GM18499 (cell line): ENCODE data around the gene JOSD1.

Experiments
- ATAC-seq: cut with Tn5 transposase; IDR thresholded peaks from one replicate; pipeline ENCODE4 v1.9.1; 2021; ENCODE audit warnings: moderate number of reproducible peaks; ENCODE audit not compliant: insufficient read depth, unreplicated experiment

Gene JOSD1

GRCh38 chr22:38715852-38716251 is 15.1 kb upstream of the JOSD1 start:
- no peak for ATAC-seq

DNA sequence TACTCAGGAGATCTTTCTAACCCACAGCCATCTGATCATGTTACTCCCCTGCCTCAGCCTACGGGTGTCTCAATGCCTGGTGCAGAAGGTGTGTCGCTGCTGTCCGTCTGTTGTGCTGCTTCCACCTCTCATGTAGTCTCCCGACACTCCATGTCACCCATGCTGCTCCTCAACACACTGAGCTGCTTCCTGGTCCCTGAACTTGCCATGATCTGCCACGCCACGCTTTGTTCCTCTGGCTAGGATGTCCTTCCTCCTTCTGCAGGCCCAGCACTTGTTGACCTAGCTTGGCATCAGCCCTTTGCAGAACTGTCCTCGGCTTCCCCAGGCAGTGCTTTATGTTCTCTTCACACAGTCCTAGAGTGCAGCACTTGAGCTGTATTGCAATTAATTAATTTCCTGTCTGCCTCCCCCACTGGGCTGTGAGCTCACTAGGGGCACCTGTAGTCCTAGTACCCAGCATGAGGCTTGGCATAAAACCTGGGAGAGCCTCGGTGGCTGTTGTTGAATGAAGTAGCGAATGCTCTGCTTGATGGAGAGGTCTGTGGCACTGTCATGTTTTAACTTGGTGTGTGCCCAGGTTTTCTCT is 14.5 kb upstream of the JOSD1 start:
- ATAC-seq = no peak

- ATAC-seq = no peak
Measured at GRCh38 chr22:38713921-38714320, 13.2 kb upstream of the JOSD1 start.

DNA sequence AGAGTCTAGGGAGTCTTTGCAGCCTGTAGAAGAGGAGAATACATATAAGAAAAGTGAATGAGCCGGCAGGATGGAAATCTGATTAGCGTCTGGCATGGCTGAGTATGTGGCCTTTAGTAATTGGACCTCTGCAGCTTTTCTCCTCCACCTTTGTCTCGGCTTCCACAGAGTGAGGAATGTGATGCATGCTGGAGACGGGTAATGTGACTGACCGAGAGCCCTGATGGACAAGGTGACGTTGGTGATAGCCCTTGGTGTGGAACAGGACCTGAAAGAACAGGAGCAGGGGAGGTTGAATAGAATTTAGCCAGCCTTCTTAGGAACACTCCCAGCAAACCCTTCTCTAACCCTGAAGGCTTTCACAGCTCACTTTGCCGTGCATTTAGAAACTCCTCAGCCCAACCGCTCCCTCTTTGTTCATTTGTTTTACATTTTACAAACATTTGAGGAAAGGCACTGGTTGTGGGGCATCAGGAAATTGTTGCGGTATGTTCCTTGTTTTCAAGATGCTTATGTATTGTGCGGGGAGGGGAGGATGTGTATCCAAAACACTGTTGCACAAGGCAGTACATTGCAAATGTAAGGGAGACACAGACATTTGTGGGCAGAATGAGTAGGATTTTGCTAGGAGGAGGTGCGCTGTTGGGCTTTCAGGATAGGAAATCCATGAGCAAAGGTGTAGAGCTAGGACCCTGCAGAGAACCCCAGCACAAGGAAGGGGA is 11.9 kb upstream of the JOSD1 start:
- no peak for ATAC-seq

DNA sequence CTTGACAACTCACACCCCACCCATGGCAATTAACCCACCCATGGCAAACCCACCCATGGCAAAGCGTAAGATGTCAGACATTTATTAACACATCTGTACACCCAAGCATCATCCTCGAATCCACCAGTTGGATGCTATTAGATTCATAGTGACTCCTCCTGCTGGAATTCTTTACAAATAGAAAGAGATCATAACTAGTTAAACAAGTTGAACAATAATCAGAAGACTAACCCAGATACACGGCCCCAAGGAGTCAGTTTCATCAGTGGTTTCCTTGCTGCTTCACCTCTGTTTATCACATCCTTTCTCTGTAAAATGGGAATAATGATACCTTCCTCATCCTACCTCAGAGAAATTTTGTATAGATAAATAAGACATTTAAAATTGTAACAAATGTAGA is 10.1 kb upstream of the JOSD1 start:
- no peak for ATAC-seq

GRCh38 chr22:38710351-38710750 is 9.6 kb upstream of the JOSD1 start:
- ATAC-seq = no peak

- no peak for ATAC-seq
Measured at GRCh38 chr22:38709306-38709705, 8.6 kb upstream of the JOSD1 start.

DNA sequence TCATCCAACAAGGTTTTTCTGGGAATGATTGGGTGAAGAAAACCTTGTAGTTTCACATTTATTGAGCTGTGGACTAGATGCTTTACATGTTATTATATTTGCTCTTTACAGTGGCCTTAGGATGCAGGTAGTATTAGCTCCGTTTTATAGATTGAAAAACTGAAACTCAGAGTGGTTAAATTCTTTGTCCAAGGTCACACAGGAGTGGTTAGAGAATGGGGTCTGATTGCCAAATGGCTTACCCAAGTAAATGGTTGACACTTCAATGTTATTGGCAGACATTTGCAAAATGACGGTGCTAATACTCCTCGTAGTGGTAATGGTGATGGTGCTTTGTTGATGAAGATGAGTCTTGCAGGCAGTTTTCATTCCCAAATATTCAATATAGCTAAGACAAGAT is 7.2 kb upstream of the JOSD1 start:
- no peak for ATAC-seq

DNA sequence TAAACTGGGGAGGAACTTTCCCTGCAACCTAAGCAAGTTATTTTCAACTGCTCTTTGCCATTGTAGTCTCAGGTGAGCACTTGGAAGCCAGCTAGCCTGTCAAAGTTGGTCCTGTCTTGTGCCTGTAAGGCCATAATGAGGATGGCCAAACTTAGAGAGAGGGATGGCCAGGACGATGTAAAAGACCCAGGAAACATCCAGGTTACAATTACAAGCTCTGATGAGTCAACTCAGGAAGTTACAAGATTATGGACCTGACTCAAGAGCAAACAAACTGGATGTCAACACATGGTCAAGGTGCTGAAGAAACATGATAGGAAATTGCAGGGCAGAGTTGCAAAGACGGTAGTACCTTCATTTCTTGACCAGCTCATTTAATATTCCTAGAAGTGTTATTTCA is 6.6 kb upstream of the JOSD1 start:
- no peak for ATAC-seq

DNA sequence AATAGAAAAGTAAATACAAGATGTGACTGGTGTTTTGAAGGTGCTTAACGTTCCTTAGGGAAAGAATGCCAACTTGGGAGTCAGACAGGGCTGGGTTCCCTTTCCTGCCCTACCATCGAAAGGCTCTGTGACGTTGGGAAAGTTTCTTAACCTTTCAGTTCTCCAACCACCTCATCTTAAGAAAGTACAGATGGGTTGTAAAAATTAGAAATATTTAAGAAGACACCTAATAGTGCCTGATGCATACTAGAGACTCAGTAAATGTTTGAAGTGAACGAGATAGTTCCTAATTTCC is 6.1 kb upstream of the JOSD1 start:
- ATAC-seq = no peak

DNA sequence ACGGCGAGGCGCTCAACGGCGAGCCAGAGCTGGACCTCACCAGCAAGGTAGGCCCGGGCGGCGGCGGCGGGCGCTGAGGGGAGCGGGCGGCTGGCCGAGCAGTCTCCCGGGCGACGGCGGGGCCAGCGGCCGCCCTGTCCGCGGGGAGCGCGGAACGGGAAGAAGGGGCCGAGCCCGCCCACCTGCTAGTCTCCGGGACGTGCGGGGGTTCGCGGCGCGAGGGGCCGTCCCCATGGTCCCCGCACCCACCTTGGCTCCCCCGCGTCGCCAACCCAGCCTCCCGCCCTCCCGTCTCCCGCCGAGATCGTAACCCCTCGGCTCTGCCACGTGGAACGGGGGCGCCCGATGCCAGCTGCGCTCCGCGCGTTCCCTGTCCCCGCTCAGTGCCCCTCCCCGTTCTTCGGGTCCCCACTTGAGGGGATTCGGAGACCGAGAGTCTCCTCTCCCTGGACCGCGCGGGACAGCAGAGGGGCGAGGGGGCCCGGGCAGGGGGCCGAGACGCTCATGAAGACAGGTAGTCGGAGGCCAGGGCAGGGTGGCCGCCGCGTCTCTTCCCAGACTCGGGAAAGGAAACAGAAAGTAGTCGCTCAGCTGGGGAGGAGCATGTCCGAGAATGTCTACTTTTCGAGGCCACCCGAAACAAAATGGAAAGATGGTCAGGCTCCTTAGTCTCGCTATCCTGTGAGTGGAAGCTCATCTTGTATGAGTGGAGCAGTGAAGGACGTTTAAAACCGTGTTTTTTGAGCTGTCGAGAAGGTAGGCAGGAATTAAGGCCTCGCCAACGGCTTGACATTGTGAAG is 5.6 kb upstream of the JOSD1 start:
- no peak for ATAC-seq

DNA sequence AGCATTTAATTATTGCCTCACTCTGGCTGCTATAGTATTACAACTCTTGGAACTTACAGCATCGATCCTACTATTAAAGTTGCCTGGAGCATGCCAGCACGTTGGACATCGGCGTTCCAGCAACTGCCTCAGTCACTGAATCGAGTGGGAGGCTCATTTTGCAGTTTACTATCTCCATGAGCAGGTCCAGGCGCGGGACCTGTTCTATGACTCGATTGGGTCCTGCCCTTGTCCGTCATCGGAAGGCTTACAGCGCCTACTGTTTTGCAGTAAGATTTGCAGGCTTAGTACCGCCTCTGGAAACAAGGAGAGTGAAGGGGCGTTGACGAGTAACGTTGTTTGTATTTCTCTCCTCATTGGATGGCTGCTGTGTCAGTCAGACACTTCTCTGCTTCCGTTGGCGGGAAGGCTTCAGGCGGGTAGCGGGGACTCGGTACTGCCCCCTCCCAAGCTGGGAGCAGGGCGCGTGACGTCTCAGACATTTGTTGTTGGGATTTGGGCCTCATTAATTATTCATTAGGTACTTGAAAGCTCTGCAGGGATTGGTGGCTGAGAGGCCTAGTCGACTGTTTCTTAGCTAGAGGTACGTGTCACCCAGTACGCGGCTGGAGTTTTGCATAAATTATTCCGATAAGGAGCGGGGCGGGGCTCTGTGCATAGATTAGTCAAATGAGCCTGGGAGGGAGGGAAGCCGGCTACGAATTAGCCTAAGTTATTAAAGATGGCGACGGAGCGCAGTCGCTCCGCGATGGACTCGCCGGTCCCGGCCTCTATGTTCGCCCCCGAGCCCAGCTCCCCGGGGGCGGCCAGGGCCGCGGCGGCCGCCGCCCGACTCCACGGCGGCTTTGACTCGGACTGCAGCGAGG is 4.7 kb upstream of the JOSD1 start, which contains the start of gene GTPBP1:
TSS of gene GTPBP1 (plus strand) at position 710 of the 866 bp plus-strand sequence. CDS start at position 722, 12 bp downstream.
- ATAC-seq = peak; percentile 52

- no peak for ATAC-seq
Measured at GRCh38 chr22:38704654-38705234, 4.0 kb upstream of the JOSD1 start.

GRCh38 chr22:38700270-38700788 is 414 bp downstream of the JOSD1 start:
- ATAC-seq = no peak

- no peak for ATAC-seq
Measured at GRCh38 chr22:38699784-38700183, 959 bp downstream of the JOSD1 start.

DNA sequence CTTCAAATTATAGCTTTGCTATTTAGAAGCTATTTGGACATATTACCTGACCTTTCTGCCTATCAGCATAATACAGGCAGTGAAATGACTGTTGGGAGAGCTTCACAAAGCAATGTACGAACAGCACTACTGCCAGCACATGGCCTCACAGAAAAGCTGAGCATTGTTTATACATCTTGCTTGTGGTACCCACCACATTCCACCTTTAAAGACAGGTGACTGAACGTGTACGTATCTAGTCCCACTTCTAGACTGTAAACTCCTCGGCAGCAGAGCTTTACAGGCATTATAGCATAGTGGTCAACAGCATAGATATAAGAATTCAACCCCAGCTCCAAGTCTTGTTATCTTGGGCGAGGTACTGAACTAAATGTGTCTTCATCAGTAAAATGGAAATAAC is 1.6 kb downstream of the JOSD1 start:
- ATAC-seq = no peak

DNA sequence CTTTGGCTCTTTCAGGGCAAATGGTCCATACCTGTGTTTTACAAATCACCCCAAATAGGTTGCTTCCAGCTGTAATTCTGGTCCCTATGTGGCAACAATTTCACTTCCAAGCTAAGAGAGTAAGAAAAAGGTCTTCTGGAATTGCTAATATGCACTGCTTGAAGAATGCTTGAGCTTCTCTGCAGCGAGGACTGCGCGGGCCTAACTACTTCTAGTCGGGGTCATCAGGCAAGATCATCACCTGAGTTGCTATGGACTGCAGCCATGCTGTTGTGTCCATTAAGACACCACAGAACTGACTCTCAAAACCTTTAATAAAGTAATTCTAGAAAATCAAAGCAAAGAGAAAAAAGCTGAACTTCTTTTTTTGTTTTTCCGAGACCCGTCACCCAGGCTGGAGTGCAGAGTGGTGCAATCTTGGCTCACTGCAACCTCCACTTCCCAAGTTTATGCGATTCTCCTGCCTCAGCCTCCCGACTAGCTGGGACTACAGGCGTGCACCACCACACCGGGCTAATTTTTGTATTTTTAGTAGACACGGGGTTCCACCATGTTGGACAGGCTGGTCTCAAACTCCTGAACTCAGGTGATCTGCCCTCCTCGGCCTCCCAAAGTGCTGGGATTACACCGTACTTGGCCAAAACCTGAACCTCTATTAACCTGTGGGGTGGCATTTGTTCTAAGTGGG is 2.2 kb downstream of the JOSD1 start:
- no peak for ATAC-seq

GRCh38 chr22:38697425-38698089 is 3.2 kb downstream of the JOSD1 start:
- ATAC-seq = no peak
